Endodermal cell (in vitro differentiated cells): ENCODE results near the gene AUTS2. TPM values are rescaled to one million over a fixed set of nuclear protein-coding genes. Genes with fewer than 3 reads are reported as not detected.

Experiments used
- DNase-seq: peaks from one replicate; pipeline ENCODE4 v3.0.0-alpha.2; 2017
- H3K27ac ChIP-seq: 2 replicates; pipeline ENCODE4 v1.5.1; 2013; ENCODE audit warnings: mild to moderate bottlenecking, low read depth, low read length, moderate library complexity
- H3K27me3 ChIP-seq: 2 replicates; pipeline ENCODE4 v1.6.1; 2013; ENCODE audit warnings: mild to moderate bottlenecking, low read length, moderate library complexity; ENCODE audit not compliant: insufficient read depth, control insufficient read depth, poor library complexity, severe bottlenecking
- H3K36me3 ChIP-seq: 2 replicates; pipeline ENCODE4 v1.7.0; 2013; ENCODE audit warnings: mild to moderate bottlenecking, low read length, moderate library complexity; ENCODE audit not compliant: control insufficient read depth, insufficient read depth
- H3K4me1 ChIP-seq: one replicate; pipeline ENCODE4 v1.7.0; 2013; ENCODE audit warnings: low read length; ENCODE audit not compliant: control insufficient read depth, insufficient read depth
- H3K4me3 ChIP-seq: 2 replicates; pipeline ENCODE4 v1.5.1; 2013; ENCODE audit warnings: mild to moderate bottlenecking, low read length, moderate library complexity
- H3K9ac ChIP-seq: 2 replicates; pipeline ENCODE4 v1.6.1; 2013; ENCODE audit warnings: mild to moderate bottlenecking, low read length, moderate library complexity; ENCODE audit not compliant: poor library complexity, severe bottlenecking; ENCODE audit errors: extremely low read depth
- H3K9me3 ChIP-seq: 2 replicates; pipeline ENCODE4 v1.6.1; 2013; ENCODE audit warnings: mild to moderate bottlenecking, low read length, moderate library complexity; ENCODE audit not compliant: control insufficient read depth
- H3K27ac Mint-ChIP-seq: 2 replicates; pipeline ENCODE4 v1.8.0; 2020; ENCODE audit warnings: mixed read lengths
- H3K27me3 Mint-ChIP-seq: 2 replicates; pipeline ENCODE4 v1.8.0; 2021; ENCODE audit warnings: mild to moderate bottlenecking, mixed read lengths; ENCODE audit not compliant: insufficient read depth
- H3K36me3 Mint-ChIP-seq: 2 replicates; pipeline ENCODE4 v1.8.0; 2020; ENCODE audit warnings: low read depth, mixed read lengths
- H3K4me1 Mint-ChIP-seq: 2 replicates; pipeline ENCODE4 v1.8.0; 2020; ENCODE audit warnings: mixed read lengths
- H3K4me3 Mint-ChIP-seq: 2 replicates; pipeline ENCODE4 v1.8.0; 2020; ENCODE audit warnings: mild to moderate bottlenecking, moderate library complexity, mixed read lengths
- H3K9me3 Mint-ChIP-seq: 2 replicates; pipeline ENCODE4 v1.8.0; 2020; ENCODE audit warnings: mild to moderate bottlenecking, mixed read lengths
- WGBS, 2 experiments: methylation state at CpG; one replicate each; pipeline versions ENCODE4 v1.1.5 to v1.1.7; 2013; ENCODE audit warnings: missing lambda C conversion rate in 2 of 2, mixed read lengths in 1 of 2; ENCODE audit not compliant: insufficient coverage in 1 of 2, insufficient read length in 1 of 2; 5-methylcytosine and 5-hydroxymethylcytosine counted together
- total RNA-seq, 2 donors: library from RNA; stranded (reverse); fragmentation: NEBNext Ultra II Directional in 1 of 2; extraction: Animal tissue kit (Norgen Biotek cat#: 25700) in 1 of 2; gene quantifications; 2 replicates in 1 of 2; 3 replicates in 1 of 2; pipeline ENCODE4 v1.2.1, GENCODE V29; 2021
- TF ChIP-seq, protein P1 (sequence below): fragments of 200-600 bp; sonication (generic); conservative IDR thresholded peaks from 2 replicates; pipeline ENCODE4 v1.5.0; 2021; ENCODE audit warnings: antibody characterized with exemption, mild to moderate bottlenecking

AUTS2 gene
- total RNA-seq, 2 donors from 2014 or later: 76.8 to 106 TPM

DNA sequence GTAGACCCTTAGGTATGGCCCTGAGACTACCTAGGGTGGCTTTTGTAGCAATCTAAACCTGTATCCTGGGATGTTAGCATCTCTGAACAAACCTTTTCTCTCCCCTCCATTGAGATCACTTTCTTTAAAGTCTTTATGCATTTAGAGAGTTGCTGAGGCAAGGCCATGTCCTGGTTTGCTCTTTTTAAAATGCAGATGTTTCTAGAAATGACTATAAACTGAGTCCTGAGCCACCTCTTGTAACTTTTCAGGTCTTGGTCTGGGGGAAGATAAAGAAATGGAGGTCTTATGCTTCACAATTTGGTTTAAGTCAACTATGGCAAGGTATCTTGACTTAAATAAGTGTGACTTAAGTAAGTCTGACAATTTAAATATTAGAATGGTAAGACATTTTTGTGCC, 78.0 kb downstream of the AUTS2 start:
- no peaks in the 10 kb centered on the region for H3K27me3 ChIP-seq
- no peaks in the 10 kb centered on the region for H3K36me3 Mint-ChIP-seq
- H3K4me1 Mint-ChIP-seq: peaks cover 36% of the 10 kb centered on the region
- H3K36me3 ChIP-seq: no peaks in the 10 kb centered on the region
- H3K9me3 ChIP-seq: no peaks in the 10 kb centered on the region
- H3K4me3 Mint-ChIP-seq: no peak overlapping the region
- H3K9ac ChIP-seq: no peak overlapping the region
- no peak overlapping the region for H3K4me3 ChIP-seq
- peaks cover 25% of the 10 kb centered on the region for H3K4me1 ChIP-seq
- no peak overlapping the region for H3K27ac Mint-ChIP-seq
- no peaks in the 10 kb centered on the region for H3K9me3 Mint-ChIP-seq
- DNase-seq: no peak
- TF ChIP-seq, protein P1, sequence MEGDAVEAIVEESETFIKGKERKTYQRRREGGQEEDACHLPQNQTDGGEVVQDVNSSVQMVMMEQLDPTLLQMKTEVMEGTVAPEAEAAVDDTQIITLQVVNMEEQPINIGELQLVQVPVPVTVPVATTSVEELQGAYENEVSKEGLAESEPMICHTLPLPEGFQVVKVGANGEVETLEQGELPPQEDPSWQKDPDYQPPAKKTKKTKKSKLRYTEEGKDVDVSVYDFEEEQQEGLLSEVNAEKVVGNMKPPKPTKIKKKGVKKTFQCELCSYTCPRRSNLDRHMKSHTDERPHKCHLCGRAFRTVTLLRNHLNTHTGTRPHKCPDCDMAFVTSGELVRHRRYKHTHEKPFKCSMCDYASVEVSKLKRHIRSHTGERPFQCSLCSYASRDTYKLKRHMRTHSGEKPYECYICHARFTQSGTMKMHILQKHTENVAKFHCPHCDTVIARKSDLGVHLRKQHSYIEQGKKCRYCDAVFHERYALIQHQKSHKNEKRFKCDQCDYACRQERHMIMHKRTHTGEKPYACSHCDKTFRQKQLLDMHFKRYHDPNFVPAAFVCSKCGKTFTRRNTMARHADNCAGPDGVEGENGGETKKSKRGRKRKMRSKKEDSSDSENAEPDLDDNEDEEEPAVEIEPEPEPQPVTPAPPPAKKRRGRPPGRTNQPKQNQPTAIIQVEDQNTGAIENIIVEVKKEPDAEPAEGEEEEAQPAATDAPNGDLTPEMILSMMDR: no peak
- H3K27me3 Mint-ChIP-seq: no peaks in the 10 kb centered on the region
- H3K27ac ChIP-seq: no peak overlapping the region

DNA sequence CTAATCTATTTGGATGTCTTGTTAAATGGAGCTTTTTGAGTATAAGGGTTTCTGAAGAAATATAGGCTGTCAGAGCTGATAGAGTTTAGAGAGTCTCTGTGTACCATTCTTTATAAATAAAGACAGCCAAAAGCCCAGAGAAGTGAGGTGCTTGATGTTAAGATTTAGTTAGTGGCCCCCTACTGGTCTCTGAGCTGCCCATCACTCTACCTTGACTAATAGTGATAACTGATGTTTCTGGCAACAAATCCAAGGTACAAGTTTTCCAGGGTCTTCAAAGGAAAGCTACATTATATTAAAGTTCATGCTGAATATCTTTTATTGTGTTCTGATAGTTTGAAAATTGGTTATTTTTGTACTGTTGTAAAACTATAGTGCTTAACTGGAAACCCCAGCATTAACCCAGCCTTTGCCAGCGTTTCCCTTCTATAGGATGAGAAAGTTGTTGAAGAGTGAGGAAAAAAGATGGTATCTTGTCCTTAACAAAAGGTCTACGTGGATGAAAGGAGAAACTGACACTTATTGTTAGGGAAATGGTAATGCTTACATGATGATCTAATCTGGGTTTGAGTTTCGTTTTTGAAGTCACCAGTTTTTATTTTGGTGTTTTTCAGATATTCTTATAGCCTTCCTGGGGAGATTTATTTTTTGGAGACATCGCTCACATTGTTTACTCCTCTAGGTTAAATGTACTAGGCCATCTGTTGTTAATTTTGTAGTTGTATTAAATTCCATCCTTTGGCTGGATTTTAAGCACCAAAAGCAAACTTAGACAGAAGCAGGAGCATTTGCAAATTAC, 79.0 kb downstream of the AUTS2 start:
- Mint-ChIP-seq H3K4me3 (no peak overlapping the region), H3K27ac (peak overlapping the region; percentile 10), H3K4me1 (peaks cover 36% of the 10 kb centered on the region), H3K36me3 (no peaks in the 10 kb centered on the region), H3K27me3 (no peaks in the 10 kb centered on the region), H3K9me3 (no peaks in the 10 kb centered on the region)
- Histone ChIP-seq H3K36me3 (no peaks in the 10 kb centered on the region), H3K27ac (no peak overlapping the region), H3K4me3 (no peak overlapping the region), H3K9ac (no peak overlapping the region), H3K9me3 (no peaks in the 10 kb centered on the region), H3K27me3 (no peaks in the 10 kb centered on the region), H3K4me1 (peaks cover 25% of the 10 kb centered on the region)
- 9 to 49% methylated on average over 2 to 4 of the region's 4 CpGs for WGBS, 2 experiments
- TF ChIP-seq, protein P1: peak; percentile 81
- no peak for DNase-seq

DNA sequence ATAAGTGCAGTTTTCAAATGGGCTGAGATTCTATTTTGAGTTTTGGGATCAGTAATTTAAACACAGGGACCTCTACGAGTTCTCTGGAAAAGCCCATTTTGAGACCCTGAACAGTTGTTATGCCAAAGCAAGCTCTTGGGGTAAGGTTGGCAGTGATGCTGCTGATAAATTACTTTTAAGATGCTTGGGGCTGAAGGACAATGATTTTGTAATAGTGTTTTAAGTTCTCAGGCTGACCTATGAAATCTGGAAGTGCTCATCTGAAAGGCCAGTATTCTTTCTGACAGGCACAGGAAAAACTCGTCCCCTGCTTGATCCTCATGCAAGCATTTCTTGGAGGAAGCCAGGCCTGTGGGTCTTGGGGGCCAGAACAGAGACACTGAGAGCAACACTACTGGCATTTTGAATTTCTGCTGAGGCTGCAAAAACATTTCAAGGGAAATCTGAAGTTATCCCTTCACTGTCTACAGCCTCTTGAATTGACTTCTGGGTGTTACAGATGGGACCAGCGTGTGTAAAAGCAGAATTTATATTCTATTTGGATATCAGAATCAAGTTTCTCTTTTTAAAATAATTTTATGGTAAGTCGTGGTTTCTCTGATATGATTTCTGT, 79.7 kb downstream of the AUTS2 start:
- Histone ChIP-seq H3K9ac (no peak overlapping the region), H3K9me3 (no peaks in the 10 kb centered on the region), H3K36me3 (no peaks in the 10 kb centered on the region), H3K4me1 (peaks cover 24% of the 10 kb centered on the region), H3K27me3 (no peaks in the 10 kb centered on the region), H3K4me3 (no peak overlapping the region), H3K27ac (peak overlapping the region; percentile 36)
- TF ChIP-seq, protein P1: no peak
- H3K27ac Mint-ChIP-seq: no peak overlapping the region
- H3K9me3 Mint-ChIP-seq: no peaks in the 10 kb centered on the region
- WGBS, 2 experiments: 83 to 85% methylated on average over 2 to 4 of the region's 4 CpGs
- H3K4me3 Mint-ChIP-seq: no peak overlapping the region
- no peaks in the 10 kb centered on the region for H3K36me3 Mint-ChIP-seq
- no peaks in the 10 kb centered on the region for H3K27me3 Mint-ChIP-seq
- DNase-seq: no peak
- H3K4me1 Mint-ChIP-seq: peaks cover 36% of the 10 kb centered on the region
